GM19240 (cell line): ENCODE measurements around the gene COL18A1.

Experiments
- DNase-seq: peaks from one replicate; pipeline ENCODE4 v3.0.0; 2011; ENCODE audit warnings: low spot score; ENCODE audit not compliant: insufficient read length

Gene COL18A1

GRCh38 chr21:45544449-45545235 is 139.7 kb downstream of the COL18A1 start:
- no peak for DNase-seq

GRCh38 chr21:45545236-45545570 is 140.2 kb downstream of the COL18A1 start:
- DNase-seq: no peak

- no peak for DNase-seq
Measured at GRCh38 chr21:45545691-45546531, 140.9 kb downstream of the COL18A1 start.

GRCh38 chr21:45546636-45547544 is 141.9 kb downstream of the COL18A1 start:
- DNase-seq: no peak

- DNase-seq: no peak
Measured at GRCh38 chr21:45547545-45547900, 142.6 kb downstream of the COL18A1 start.

GRCh38 chr21:45548711-45549491 is 143.9 kb downstream of the COL18A1 start:
- DNase-seq: no peak

- no peak for DNase-seq
Measured at GRCh38 chr21:45549626-45550463, 144.9 kb downstream of the COL18A1 start.

GRCh38 chr21:45550522-45551210 is 145.7 kb downstream of the COL18A1 start:
- DNase-seq: no peak

- DNase-seq: no peak
Measured at GRCh38 chr21:45551316-45551715, 146.4 kb downstream of the COL18A1 start.

- no peak for DNase-seq
Measured at GRCh38 chr21:45551783-45552695, 147.1 kb downstream of the COL18A1 start.

- no peak for DNase-seq
Measured at GRCh38 chr21:45552696-45553391, 147.9 kb downstream of the COL18A1 start.

- peak; percentile 94 for DNase-seq
Measured at GRCh38 chr21:45554477-45555175, 149.7 kb downstream of the COL18A1 start.

- DNase-seq: no peak
Measured at GRCh38 chr21:45555251-45555556, 150.2 kb downstream of the COL18A1 start.

- DNase-seq: peak; percentile 69
Measured at GRCh38 chr21:45555557-45556301, 150.8 kb downstream of the COL18A1 start.

- DNase-seq: no peak
Measured at GRCh38 chr21:45556302-45556644, 151.3 kb downstream of the COL18A1 start.
